Uterus (tissue), 4 donors: ENCODE results near the gene ZNF32. TPM values are rescaled to one million over a fixed set of nuclear protein-coding genes. Genes with fewer than 3 reads are reported as not detected.

Source experiments
- DNase-seq, 2 donors: peaks; one replicate each; pipeline ENCODE4 v3.0.0-alpha.2; 2019 to 2020
- H3K27ac ChIP-seq, 2 donors: fragments of 200-600 bp; sonication (generic); 1 replicate in 1 of 2; 2 replicates in 1 of 2; pipeline ENCODE4 v1.5.1; 2016 to 2018
- H3K27me3 ChIP-seq, 2 donors: fragments of 200-600 bp; sonication (generic); one replicate each; pipeline ENCODE4 v1.5.1; 2018 to 2019; ENCODE audit warnings: control low read depth in 1 of 2
- H3K36me3 ChIP-seq, 2 donors: fragments of 200-600 bp; sonication (generic); one replicate each; pipeline ENCODE4 v1.5.1; 2019; ENCODE audit warnings: control low read depth in 1 of 2
- H3K4me1 ChIP-seq, 2 donors: fragments of 200-600 bp; sonication (generic); one replicate each; pipeline ENCODE4 v1.5.1; 2018 to 2019; ENCODE audit warnings: control low read depth in 1 of 2
- H3K4me3 ChIP-seq, 2 donors: fragments of 200-600 bp; sonication (generic); 1 replicate in 1 of 2; 2 replicates in 1 of 2; pipeline ENCODE4 v1.5.1; 2018 to 2019; ENCODE audit warnings: mild to moderate bottlenecking in 1 of 2
- H3K9me3 ChIP-seq, 2 donors: fragments of 200-600 bp; sonication (generic); one replicate each; pipeline ENCODE4 v1.5.1; 2019; ENCODE audit warnings: control low read depth in 1 of 2
- CTCF ChIP-seq, 4 experiments: fragments of 200-600 bp in 2 of 4; fragments of 450-650 bp in 2 of 4; sonication (generic) in 2 of 4; IDR thresholded peaks; one replicate each; pipeline ENCODE4 v1.5.1; 2016 to 2019; ENCODE audit warnings: antibody characterized with exemption in 4 of 4, mild to moderate bottlenecking in 2 of 4, moderate library complexity in 1 of 4
- POLR2A ChIP-seq, 2 donors: fragments of 450-650 bp; IDR thresholded peaks; one replicate each; pipeline ENCODE4 v1.6.1; 2016; ENCODE audit warnings: antibody characterized with exemption in 2 of 2, mild to moderate bottlenecking in 1 of 2, moderate library complexity in 1 of 2
- intact Hi-C: fragments of 100-400 bp; cut with DNase I; formaldehyde crosslinking; loops from one replicate; pipeline ENCODE4 v1.15.1; 2023; ENCODE audit warnings: low total_unique reads
- total RNA-seq, 4 donors: library from RNA; depleted of rRNA in 3 of 4; stranded (reverse); fragments of >200 nt in 3 of 4; gene quantifications; one replicate each; pipeline versions ENCODE4 v1.1.0 to v1.2.4, GENCODE V29; 2014 to 2023
- donor health status: DM: yes; HTN: yes; CAD: no.

ZNF32 gene
- total RNA-seq, 4 donors from 2014 or later, result 51.2 to 83.5 (median 67.0) TPM

DNA sequence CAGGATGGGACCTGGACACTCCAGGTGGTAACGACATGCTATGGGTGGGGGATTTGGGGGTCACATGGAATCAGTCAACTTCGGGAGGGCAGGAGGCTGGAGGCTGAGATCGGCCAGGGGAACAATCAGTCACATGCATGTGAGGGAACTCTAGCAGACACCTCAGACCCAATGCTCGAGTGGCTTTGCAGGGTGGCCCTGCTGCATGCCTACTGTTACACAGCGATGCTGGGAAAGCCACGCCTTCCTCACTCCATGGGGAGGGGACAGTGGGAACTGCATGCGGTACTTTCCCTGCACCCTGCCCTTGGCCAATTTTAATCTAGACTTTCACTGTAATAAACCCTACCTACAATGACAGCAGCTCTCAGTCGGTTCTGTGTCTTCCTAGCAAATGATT, 6.6 kb upstream of the ZNF32 start:
- no peaks in the 10 kb centered on the region for H3K9me3 ChIP-seq
- no peaks in the 10 kb centered on the region for H3K4me1 ChIP-seq
- no peak for TF ChIP-seq CTCF (IDR thresholded peaks at IDR 0.05)
- TF ChIP-seq POLR2A (IDR thresholded peaks at IDR 0.05), result no peak
- no peak for DNase-seq
- H3K27ac ChIP-seq, result no peak overlapping the region
- H3K36me3 ChIP-seq, result no peaks in the 10 kb centered on the region
- H3K4me3 ChIP-seq, result no peak overlapping the region
- H3K27me3 ChIP-seq, result no peaks in the 10 kb centered on the region
- intact Hi-C loops, result no loop called here

- no peaks in the 10 kb centered on the region for H3K27me3 ChIP-seq
- no peaks in the 10 kb centered on the region for H3K9me3 ChIP-seq
- H3K4me3 ChIP-seq, result no peak overlapping the region
- TF ChIP-seq CTCF (IDR thresholded peaks at IDR 0.05), result no peak
- no peak for TF ChIP-seq POLR2A (IDR thresholded peaks at IDR 0.05)
- DNase-seq, result no peak
- no peak overlapping the region for H3K27ac ChIP-seq
- intact Hi-C loops, result no loop called here
- H3K4me1 ChIP-seq, result no peaks in the 10 kb centered on the region
- H3K36me3 ChIP-seq, result no peaks in the 10 kb centered on the region
Measured at GRCh38 chr10:43653746-43654145, 5.1 kb upstream of the ZNF32 start.

DNA sequence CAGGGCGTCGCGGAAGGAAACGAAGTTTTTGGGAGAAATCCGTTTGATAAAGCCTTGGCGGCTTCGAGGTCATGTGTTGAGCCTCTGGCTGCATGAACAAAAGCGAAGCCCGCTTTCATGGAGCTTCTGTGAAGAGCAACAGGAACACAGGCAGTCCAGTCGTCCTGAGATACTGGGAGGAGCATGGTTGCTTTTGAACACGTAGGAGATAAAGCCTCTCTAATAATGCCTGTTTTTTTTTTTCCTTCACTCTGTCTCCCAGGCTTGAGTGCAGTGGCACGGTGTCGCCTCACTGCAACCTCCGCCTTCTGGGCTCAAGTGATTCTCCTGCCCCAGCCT, 473 bp upstream of the ZNF32 start:
- no peaks in the 10 kb centered on the region for H3K36me3 ChIP-seq
- no peak for DNase-seq
- no peaks in the 10 kb centered on the region for H3K4me1 ChIP-seq
- peak overlapping the region; percentile 54 to 89 for H3K4me3 ChIP-seq
- intact Hi-C loops, result no loop called here
- H3K27me3 ChIP-seq, result no peaks in the 10 kb centered on the region
- TF ChIP-seq POLR2A (IDR thresholded peaks at IDR 0.05), result no peak
- no peak for TF ChIP-seq CTCF (IDR thresholded peaks at IDR 0.05)
- H3K9me3 ChIP-seq, result peaks cover under 1 to 25% of the 10 kb centered on the region in 2 donors
- peak overlapping the region; percentile 82 to 90 for H3K27ac ChIP-seq

GRCh38 chr10:43648095-43648397, 635 bp downstream of the ZNF32 start:
- Histone ChIP-seq H3K4me3 (peak overlapping the region; percentile 54 to 89), H3K27ac (peak overlapping the region; percentile 82 to 90), H3K27me3 (no peaks in the 10 kb centered on the region), H3K36me3 (no peaks in the 10 kb centered on the region), H3K4me1 (no peaks in the 10 kb centered on the region), H3K9me3 (peaks cover 4 to 36% of the 10 kb centered on the region in 2 donors)
- intact Hi-C loops, result no loop called here
- no peak for DNase-seq
- TF ChIP-seq POLR2A (IDR thresholded peaks at IDR 0.05) (no peak), CTCF (IDR thresholded peaks at IDR 0.05) (no peak)

DNA sequence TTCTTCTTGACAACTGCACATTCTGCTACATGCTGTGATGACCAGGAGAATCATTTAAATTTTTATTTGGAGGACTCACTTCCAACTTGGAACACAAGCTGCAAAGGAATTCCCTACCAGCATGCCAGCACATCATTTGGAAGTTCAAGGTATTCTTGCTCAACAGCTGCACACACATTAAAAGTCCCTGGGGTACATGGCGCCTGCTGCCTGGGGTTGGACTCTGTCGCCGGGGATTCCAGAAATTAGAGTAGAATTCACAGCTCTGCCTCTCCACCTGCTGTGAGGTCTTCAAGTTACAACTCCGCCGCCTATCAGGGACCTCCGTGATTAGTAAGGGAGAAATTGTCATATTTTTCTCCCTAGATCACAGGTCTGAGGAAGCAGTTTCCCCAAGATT, 1.1 kb downstream of the ZNF32 start:
- H3K27ac ChIP-seq, result peak overlapping the region in 1 of 2 donors; percentile 82
- no peaks in the 10 kb centered on the region for H3K27me3 ChIP-seq
- TF ChIP-seq POLR2A (IDR thresholded peaks at IDR 0.05) (no peak), CTCF (IDR thresholded peaks at IDR 0.05) (no peak)
- intact Hi-C loops, result no loop called here
- peak overlapping the region in 1 of 2 donors; percentile 89 for H3K4me3 ChIP-seq
- no peaks in the 10 kb centered on the region for H3K36me3 ChIP-seq
- H3K9me3 ChIP-seq, result peaks cover 4 to 39% of the 10 kb centered on the region in 2 donors
- no peaks in the 10 kb centered on the region for H3K4me1 ChIP-seq
- DNase-seq, result no peak
